ENCODE data around the gene PLAGL2.

GRCh38 chr20:32205843-32206759 lies 1.4 kb downstream of the PLAGL2 start:
- TF ChIP-seq CTCF (conservative IDR thresholded peaks at IDR 0.05 in 1 of 2, IDR thresholded peaks at IDR 0.05 in 1 of 2; ENCODE audit: extremely low read depth in 1 of 2, insufficient read depth in 1 of 2, low read depth in 1 of 2, low read length in 2 of 2) (no peak), EZH2 (IDR thresholded peaks at IDR 0.05; ENCODE audit: borderline replicate concordance, low read length) (no peak)
